OCI-LY7 (cell line): Measurements from ENCODE around the gene TPST1.

Source experiments
- EZH2phosphoT487 ChIP-seq: fragments of 200-600 bp; sonication (generic); IDR thresholded peaks from 2 replicates; pipeline ENCODE4 v1.6.1; 2018; ENCODE audit warnings: low read depth, borderline replicate concordance, mild to moderate bottlenecking, mixed run types, antibody characterized with exemption, low read length, moderate library complexity, mixed read lengths
- TF ChIP-seq, protein P1 (sequence below): fragments of 200-600 bp; sonication (generic); conservative IDR thresholded peaks from 2 replicates; pipeline ENCODE4 v1.5.1; 2014; ENCODE audit warnings: mild to moderate bottlenecking, antibody characterized with exemption, low read length, moderate library complexity, mixed read lengths

DNA sequence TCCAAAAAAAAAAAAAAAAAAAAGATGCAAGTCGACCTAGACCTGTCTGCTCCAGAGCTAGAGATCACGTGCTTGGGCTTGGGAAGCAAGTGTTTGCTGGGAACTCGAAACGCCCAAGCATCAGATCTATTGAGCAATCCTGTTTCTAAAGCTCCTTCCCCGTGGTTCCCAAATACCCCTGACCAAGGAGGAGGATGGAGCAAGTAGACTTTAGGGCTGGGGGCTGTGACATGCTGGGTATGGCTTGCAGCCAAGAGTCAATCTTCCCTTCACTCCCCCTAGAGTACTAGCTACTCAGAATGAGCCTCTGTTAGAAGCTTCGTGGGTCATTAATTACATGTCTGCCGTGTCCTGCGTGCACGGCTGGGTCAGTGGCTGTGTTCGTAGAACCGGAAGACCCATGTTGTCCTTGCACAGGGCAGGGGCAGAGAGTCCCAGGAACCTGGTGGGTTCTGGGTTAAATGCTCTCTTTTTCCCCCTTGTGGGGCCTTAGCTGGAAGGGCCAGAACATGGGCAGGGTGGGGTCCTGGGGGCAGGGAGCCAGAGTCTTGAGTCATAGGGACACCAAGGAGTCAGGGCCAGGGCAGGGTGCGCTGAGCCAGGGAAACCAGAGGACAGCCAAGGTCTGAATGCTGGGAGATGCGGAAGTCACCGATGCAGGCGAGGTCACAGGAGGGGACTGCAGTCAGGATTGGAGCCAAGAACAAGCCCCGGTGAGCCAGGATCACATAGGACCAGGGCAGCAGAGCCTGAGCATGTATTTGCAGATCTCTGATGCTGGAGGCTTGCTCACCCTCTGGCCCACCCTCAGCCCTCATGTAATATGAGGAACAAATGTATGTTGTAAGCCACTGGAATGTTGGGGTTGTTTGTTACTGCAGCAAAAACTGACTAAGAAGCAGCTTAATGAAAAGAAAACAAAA is 34.6 kb upstream of the TPST1 start:
- TF ChIP-seq, protein P1, sequence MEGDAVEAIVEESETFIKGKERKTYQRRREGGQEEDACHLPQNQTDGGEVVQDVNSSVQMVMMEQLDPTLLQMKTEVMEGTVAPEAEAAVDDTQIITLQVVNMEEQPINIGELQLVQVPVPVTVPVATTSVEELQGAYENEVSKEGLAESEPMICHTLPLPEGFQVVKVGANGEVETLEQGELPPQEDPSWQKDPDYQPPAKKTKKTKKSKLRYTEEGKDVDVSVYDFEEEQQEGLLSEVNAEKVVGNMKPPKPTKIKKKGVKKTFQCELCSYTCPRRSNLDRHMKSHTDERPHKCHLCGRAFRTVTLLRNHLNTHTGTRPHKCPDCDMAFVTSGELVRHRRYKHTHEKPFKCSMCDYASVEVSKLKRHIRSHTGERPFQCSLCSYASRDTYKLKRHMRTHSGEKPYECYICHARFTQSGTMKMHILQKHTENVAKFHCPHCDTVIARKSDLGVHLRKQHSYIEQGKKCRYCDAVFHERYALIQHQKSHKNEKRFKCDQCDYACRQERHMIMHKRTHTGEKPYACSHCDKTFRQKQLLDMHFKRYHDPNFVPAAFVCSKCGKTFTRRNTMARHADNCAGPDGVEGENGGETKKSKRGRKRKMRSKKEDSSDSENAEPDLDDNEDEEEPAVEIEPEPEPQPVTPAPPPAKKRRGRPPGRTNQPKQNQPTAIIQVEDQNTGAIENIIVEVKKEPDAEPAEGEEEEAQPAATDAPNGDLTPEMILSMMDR, result no peak
- no peak for TF ChIP-seq EZH2phosphoT487
